Spleen (tissue), 7 donors: ENCODE data around the gene NT5C.

Experiments used
- POLR2A ChIP-seq, 3 donors: fragments of 450-650 bp; IDR thresholded peaks; one replicate each; pipeline ENCODE4 v1.5.1; 2017; ENCODE audit warnings: antibody characterized with exemption in 3 of 3, mild to moderate bottlenecking in 1 of 3
- TF ChIP-seq, protein P1 (sequence below), 11 experiments: fragments of 200-600 bp in 7 of 11; fragments of 450-650 bp in 4 of 11; sonication (generic) in 4 of 11; IDR thresholded peaks in 8 of 11; conservative IDR thresholded peaks in 3 of 11; 1 replicate in 7 of 11; 2 replicates in 4 of 11; pipeline versions ENCODE4 v1.4.0 to v1.8.0; 2016 to 2021; ENCODE audit warnings: antibody characterized with exemption in 11 of 11, inconsistent platforms in 4 of 11, mild to moderate bottlenecking in 1 of 11
- donor health status: DM: no; HTN: no; CAD: no; lungs with moderate emphysema.
- donor health status: DM: no; HTN: no; CAD: no.
- donor health status: DM: no; HTN: no; CAD: no.

- TF ChIP-seq POLR2A (IDR thresholded peaks at IDR 0.05), result no peak
- TF ChIP-seq, protein P1, sequence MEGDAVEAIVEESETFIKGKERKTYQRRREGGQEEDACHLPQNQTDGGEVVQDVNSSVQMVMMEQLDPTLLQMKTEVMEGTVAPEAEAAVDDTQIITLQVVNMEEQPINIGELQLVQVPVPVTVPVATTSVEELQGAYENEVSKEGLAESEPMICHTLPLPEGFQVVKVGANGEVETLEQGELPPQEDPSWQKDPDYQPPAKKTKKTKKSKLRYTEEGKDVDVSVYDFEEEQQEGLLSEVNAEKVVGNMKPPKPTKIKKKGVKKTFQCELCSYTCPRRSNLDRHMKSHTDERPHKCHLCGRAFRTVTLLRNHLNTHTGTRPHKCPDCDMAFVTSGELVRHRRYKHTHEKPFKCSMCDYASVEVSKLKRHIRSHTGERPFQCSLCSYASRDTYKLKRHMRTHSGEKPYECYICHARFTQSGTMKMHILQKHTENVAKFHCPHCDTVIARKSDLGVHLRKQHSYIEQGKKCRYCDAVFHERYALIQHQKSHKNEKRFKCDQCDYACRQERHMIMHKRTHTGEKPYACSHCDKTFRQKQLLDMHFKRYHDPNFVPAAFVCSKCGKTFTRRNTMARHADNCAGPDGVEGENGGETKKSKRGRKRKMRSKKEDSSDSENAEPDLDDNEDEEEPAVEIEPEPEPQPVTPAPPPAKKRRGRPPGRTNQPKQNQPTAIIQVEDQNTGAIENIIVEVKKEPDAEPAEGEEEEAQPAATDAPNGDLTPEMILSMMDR (IDR thresholded peaks at IDR 0.05 in 8 of 11, conservative IDR thresholded peaks at IDR 0.05 in 3 of 11), result no peak
Measured at GRCh38 chr17:75159196-75160031, 27.9 kb upstream of the NT5C start.
